ENCODE results near the gene SLC19A1. TPM values are rescaled to one million over a fixed set of nuclear protein-coding genes. Genes with fewer than 3 reads are reported as not detected.

Gene SLC19A1
- 4.3 and 7.4 TPM in 2 replicates for total RNA-seq (2014; rRNA removed; shearing (Covaris generic); ENCODE audit: low replicate concordance)

- peak within 1 kb of the TSS; percentile 77 for H3K4me2 ChIP-seq (ENCODE audit: low read depth, low read length, poor library complexity, severe bottlenecking)
- no peaks in the 10 kb centered on the region for H3K27me3 ChIP-seq (ENCODE audit: low read length)
- peak within 1 kb of the TSS; percentile 85 for H3K9ac ChIP-seq (ENCODE audit: low read length)
- H4K20me1 ChIP-seq (ENCODE audit: insufficient read depth, low read depth, low read length), result no peaks in the 10 kb centered on the region
- H3K4me3 ChIP-seq (ENCODE audit: low read length), result peak within 1 kb of the TSS; percentile 76
- H3K9me2 ChIP-seq (replicated peaks; ENCODE audit: insufficient read depth, low read length), result no peaks in the 10 kb centered on the region
- DNase-seq, result peak; percentile 84
- no peaks in the 10 kb centered on the region for H3K36me3 ChIP-seq (ENCODE audit: insufficient read depth, low read length)
- no peaks in the 10 kb centered on the region for H3K9me3 ChIP-seq (ENCODE audit: low read length)
- H3K4me1 ChIP-seq (ENCODE audit: low read length), result peaks cover 7% of the 10 kb centered on the region
- no peak within 1 kb of the TSS for H2AFZ ChIP-seq (ENCODE audit: low read length)
- H3K79me2 ChIP-seq (ENCODE audit: low read length), result peaks cover 29% of the 10 kb centered on the region
- H3K27ac ChIP-seq (ENCODE audit: low read length), result no peak within 1 kb of the TSS
Observed at GRCh38 chr21:45542242-45542666, at the start of gene SLC19A1. Gene SLC19A1 (minus strand): TSS chr21:45542440. CDS start chr21:45537959, 4,481 bp downstream.

- H3K79me2 ChIP-seq (ENCODE audit: low read length), result no peaks in the 10 kb centered on the region
- H3K4me1 ChIP-seq (ENCODE audit: low read length), result peaks cover 23% of the 10 kb centered on the region
- no peaks in the 10 kb centered on the region for H3K9me2 ChIP-seq (replicated peaks; ENCODE audit: insufficient read depth, low read length)
- H3K9me3 ChIP-seq (ENCODE audit: low read length), result no peaks in the 10 kb centered on the region
- no peaks in the 10 kb centered on the region for H3K36me3 ChIP-seq (ENCODE audit: insufficient read depth, low read length)
- H2AFZ ChIP-seq (ENCODE audit: low read length), result no peak overlapping the region
- no peak overlapping the region for H3K9ac ChIP-seq (ENCODE audit: low read length)
- no peaks in the 10 kb centered on the region for H3K27me3 ChIP-seq (ENCODE audit: low read length)
- DNase-seq, result no peak
- no peak overlapping the region for H3K4me2 ChIP-seq (ENCODE audit: low read depth, low read length, poor library complexity, severe bottlenecking)
- no peak overlapping the region for H3K4me3 ChIP-seq (ENCODE audit: low read length)
- H4K20me1 ChIP-seq (ENCODE audit: insufficient read depth, low read depth, low read length), result no peaks in the 10 kb centered on the region
- H3K27ac ChIP-seq (ENCODE audit: low read length), result no peak overlapping the region
Observed at GRCh38 chr21:45591619-45592207, 49.5 kb upstream of the SLC19A1 start.

- H3K79me2 ChIP-seq (ENCODE audit: low read length), result no peaks in the 10 kb centered on the region
- no peak overlapping the region for H2AFZ ChIP-seq (ENCODE audit: low read length)
- no peak overlapping the region for H3K9ac ChIP-seq (ENCODE audit: low read length)
- H3K4me1 ChIP-seq (ENCODE audit: low read length), result peaks cover 18% of the 10 kb centered on the region
- no peak overlapping the region for H3K4me3 ChIP-seq (ENCODE audit: low read length)
- no peaks in the 10 kb centered on the region for H3K9me2 ChIP-seq (replicated peaks; ENCODE audit: insufficient read depth, low read length)
- H3K9me3 ChIP-seq (ENCODE audit: low read length), result no peaks in the 10 kb centered on the region
- no peaks in the 10 kb centered on the region for H3K36me3 ChIP-seq (ENCODE audit: insufficient read depth, low read length)
- no peaks in the 10 kb centered on the region for H4K20me1 ChIP-seq (ENCODE audit: insufficient read depth, low read depth, low read length)
- DNase-seq, result no peak
- no peak overlapping the region for H3K4me2 ChIP-seq (ENCODE audit: low read depth, low read length, poor library complexity, severe bottlenecking)
- no peak overlapping the region for H3K27ac ChIP-seq (ENCODE audit: low read length)
- no peaks in the 10 kb centered on the region for H3K27me3 ChIP-seq (ENCODE audit: low read length)
Observed at GRCh38 chr21:45590726-45591618, 48.7 kb upstream of the SLC19A1 start.

GRCh38 chr21:45590246-45590725, 48.0 kb upstream of the SLC19A1 start:
- H3K9ac ChIP-seq (ENCODE audit: low read length), result no peak overlapping the region
- no peaks in the 10 kb centered on the region for H3K36me3 ChIP-seq (ENCODE audit: insufficient read depth, low read length)
- no peaks in the 10 kb centered on the region for H3K27me3 ChIP-seq (ENCODE audit: low read length)
- no peaks in the 10 kb centered on the region for H4K20me1 ChIP-seq (ENCODE audit: insufficient read depth, low read depth, low read length)
- no peak overlapping the region for H3K27ac ChIP-seq (ENCODE audit: low read length)
- peaks cover 18% of the 10 kb centered on the region for H3K4me1 ChIP-seq (ENCODE audit: low read length)
- no peak for DNase-seq
- H2AFZ ChIP-seq (ENCODE audit: low read length), result no peak overlapping the region
- no peak overlapping the region for H3K4me2 ChIP-seq (ENCODE audit: low read depth, low read length, poor library complexity, severe bottlenecking)
- no peaks in the 10 kb centered on the region for H3K79me2 ChIP-seq (ENCODE audit: low read length)
- H3K9me2 ChIP-seq (replicated peaks; ENCODE audit: insufficient read depth, low read length), result no peaks in the 10 kb centered on the region
- no peaks in the 10 kb centered on the region for H3K9me3 ChIP-seq (ENCODE audit: low read length)
- no peak overlapping the region for H3K4me3 ChIP-seq (ENCODE audit: low read length)

GRCh38 chr21:45589686-45590245, 47.5 kb upstream of the SLC19A1 start:
- Histone ChIP-seq H4K20me1 (ENCODE audit: insufficient read depth, low read depth, low read length) (no peaks in the 10 kb centered on the region), H3K27ac (ENCODE audit: low read length) (no peak overlapping the region), H3K9me2 (replicated peaks; ENCODE audit: insufficient read depth, low read length) (no peaks in the 10 kb centered on the region), H3K79me2 (ENCODE audit: low read length) (no peaks in the 10 kb centered on the region), H3K27me3 (ENCODE audit: low read length) (no peaks in the 10 kb centered on the region), H3K9ac (ENCODE audit: low read length) (no peak overlapping the region), H3K9me3 (ENCODE audit: low read length) (no peaks in the 10 kb centered on the region), H3K36me3 (ENCODE audit: insufficient read depth, low read length) (no peaks in the 10 kb centered on the region), H2AFZ (ENCODE audit: low read length) (no peak overlapping the region), H3K4me2 (ENCODE audit: low read depth, low read length, poor library complexity, severe bottlenecking) (no peak overlapping the region), H3K4me1 (ENCODE audit: low read length) (peaks cover 18% of the 10 kb centered on the region), H3K4me3 (ENCODE audit: low read length) (no peak overlapping the region)
- DNase-seq, result no peak

GRCh38 chr21:45588871-45589491, 46.7 kb upstream of the SLC19A1 start:
- Histone ChIP-seq H3K27ac (ENCODE audit: low read length) (no peak overlapping the region), H3K4me2 (ENCODE audit: low read depth, low read length, poor library complexity, severe bottlenecking) (no peak overlapping the region), H3K9me2 (replicated peaks; ENCODE audit: insufficient read depth, low read length) (no peaks in the 10 kb centered on the region), H3K4me1 (ENCODE audit: low read length) (peaks cover 18% of the 10 kb centered on the region), H3K79me2 (ENCODE audit: low read length) (no peaks in the 10 kb centered on the region), H2AFZ (ENCODE audit: low read length) (no peak overlapping the region), H3K9ac (ENCODE audit: low read length) (no peak overlapping the region), H3K4me3 (ENCODE audit: low read length) (no peak overlapping the region), H4K20me1 (ENCODE audit: insufficient read depth, low read depth, low read length) (no peaks in the 10 kb centered on the region), H3K36me3 (ENCODE audit: insufficient read depth, low read length) (no peaks in the 10 kb centered on the region), H3K27me3 (ENCODE audit: low read length) (no peaks in the 10 kb centered on the region), H3K9me3 (ENCODE audit: low read length) (no peaks in the 10 kb centered on the region)
- no peak for DNase-seq

GRCh38 chr21:45588086-45588825, 46.0 kb upstream of the SLC19A1 start:
- Histone ChIP-seq H3K4me3 (ENCODE audit: low read length) (no peak overlapping the region), H3K4me1 (ENCODE audit: low read length) (peaks cover 13% of the 10 kb centered on the region), H4K20me1 (ENCODE audit: insufficient read depth, low read depth, low read length) (no peaks in the 10 kb centered on the region), H3K36me3 (ENCODE audit: insufficient read depth, low read length) (no peaks in the 10 kb centered on the region), H3K9me2 (replicated peaks; ENCODE audit: insufficient read depth, low read length) (no peaks in the 10 kb centered on the region), H3K4me2 (ENCODE audit: low read depth, low read length, poor library complexity, severe bottlenecking) (no peak overlapping the region), H3K79me2 (ENCODE audit: low read length) (no peaks in the 10 kb centered on the region), H3K27ac (ENCODE audit: low read length) (no peak overlapping the region), H2AFZ (ENCODE audit: low read length) (no peak overlapping the region), H3K9ac (ENCODE audit: low read length) (no peak overlapping the region), H3K9me3 (ENCODE audit: low read length) (no peaks in the 10 kb centered on the region), H3K27me3 (ENCODE audit: low read length) (no peaks in the 10 kb centered on the region)
- DNase-seq, result no peak

Measured in Karpas-422 (cell line).